ENCODE data around the gene TCP11.

The TCP11 gene

DNA sequence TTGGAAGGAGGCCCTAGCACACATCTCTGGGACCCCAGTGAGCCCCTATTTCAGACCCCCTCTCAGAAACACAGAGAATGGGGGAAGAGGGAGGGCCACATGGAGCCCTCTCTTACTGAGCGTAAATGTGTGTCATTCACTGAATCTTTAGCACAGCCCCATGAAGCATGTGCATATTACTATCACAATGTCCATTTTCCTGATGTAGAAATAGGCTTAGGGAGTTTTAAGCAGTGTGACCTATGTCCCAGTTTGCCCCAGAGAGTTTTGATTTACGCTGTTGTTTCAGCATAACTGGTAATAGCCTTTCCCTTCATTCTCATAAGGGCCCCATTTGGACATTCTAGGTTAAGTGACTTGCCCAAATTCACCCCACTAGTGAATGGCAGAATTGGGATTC lies 25.0 kb upstream of the TCP11 start:
- no peak for ATAC-seq
- no peak for TF ChIP-seq ZNF70 (CRISPR knock-in tag; IDR thresholded peaks at IDR 0.05)
- TF ChIP-seq ISL1 (CRISPR knock-in tag; IDR thresholded peaks at IDR 0.05): no peak
- TF ChIP-seq, protein P1, sequence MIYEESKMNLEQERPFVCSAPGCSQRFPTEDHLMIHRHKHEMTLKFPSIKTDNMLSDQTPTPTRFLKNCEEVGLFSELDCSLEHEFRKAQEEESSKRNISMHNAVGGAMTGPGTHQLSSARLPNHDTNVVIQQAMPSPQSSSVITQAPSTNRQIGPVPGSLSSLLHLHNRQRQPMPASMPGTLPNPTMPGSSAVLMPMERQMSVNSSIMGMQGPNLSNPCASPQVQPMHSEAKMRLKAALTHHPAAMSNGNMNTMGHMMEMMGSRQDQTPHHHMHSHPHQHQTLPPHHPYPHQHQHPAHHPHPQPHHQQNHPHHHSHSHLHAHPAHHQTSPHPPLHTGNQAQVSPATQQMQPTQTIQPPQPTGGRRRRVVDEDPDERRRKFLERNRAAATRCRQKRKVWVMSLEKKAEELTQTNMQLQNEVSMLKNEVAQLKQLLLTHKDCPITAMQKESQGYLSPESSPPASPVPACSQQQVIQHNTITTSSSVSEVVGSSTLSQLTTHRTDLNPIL (CRISPR knock-in tag; IDR thresholded peaks at IDR 0.05; ENCODE audit: low read depth): no peak
- no peak for TF ChIP-seq ESRRG (CRISPR knock-in tag; IDR thresholded peaks at IDR 0.05)
- TF ChIP-seq ZFP30 (CRISPR knock-in tag; IDR thresholded peaks at IDR 0.05): no peak
- TF ChIP-seq ZNF565 (CRISPR knock-in tag; conservative IDR thresholded peaks at IDR 0.05; ENCODE audit: low read depth): no peak
- no peak for TF ChIP-seq GLIS3 (CRISPR knock-in tag; IDR thresholded peaks at IDR 0.05)
- TF ChIP-seq ZNF8 (CRISPR knock-in tag; IDR thresholded peaks at IDR 0.05): no peak
- TF ChIP-seq, protein P2, sequence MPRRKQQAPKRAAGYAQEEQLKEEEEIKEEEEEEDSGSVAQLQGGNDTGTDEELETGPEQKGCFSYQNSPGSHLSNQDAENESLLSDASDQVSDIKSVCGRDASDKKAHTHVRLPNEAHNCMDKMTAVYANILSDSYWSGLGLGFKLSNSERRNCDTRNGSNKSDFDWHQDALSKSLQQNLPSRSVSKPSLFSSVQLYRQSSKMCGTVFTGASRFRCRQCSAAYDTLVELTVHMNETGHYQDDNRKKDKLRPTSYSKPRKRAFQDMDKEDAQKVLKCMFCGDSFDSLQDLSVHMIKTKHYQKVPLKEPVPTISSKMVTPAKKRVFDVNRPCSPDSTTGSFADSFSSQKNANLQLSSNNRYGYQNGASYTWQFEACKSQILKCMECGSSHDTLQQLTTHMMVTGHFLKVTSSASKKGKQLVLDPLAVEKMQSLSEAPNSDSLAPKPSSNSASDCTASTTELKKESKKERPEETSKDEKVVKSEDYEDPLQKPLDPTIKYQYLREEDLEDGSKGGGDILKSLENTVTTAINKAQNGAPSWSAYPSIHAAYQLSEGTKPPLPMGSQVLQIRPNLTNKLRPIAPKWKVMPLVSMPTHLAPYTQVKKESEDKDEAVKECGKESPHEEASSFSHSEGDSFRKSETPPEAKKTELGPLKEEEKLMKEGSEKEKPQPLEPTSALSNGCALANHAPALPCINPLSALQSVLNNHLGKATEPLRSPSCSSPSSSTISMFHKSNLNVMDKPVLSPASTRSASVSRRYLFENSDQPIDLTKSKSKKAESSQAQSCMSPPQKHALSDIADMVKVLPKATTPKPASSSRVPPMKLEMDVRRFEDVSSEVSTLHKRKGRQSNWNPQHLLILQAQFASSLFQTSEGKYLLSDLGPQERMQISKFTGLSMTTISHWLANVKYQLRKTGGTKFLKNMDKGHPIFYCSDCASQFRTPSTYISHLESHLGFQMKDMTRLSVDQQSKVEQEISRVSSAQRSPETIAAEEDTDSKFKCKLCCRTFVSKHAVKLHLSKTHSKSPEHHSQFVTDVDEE (CRISPR knock-in tag; IDR thresholded peaks at IDR 0.05): no peak
- TF ChIP-seq RARB (CRISPR knock-in tag; IDR thresholded peaks at IDR 0.05): no peak
- no peak for TF ChIP-seq POU6F1 (CRISPR knock-in tag; IDR thresholded peaks at IDR 0.05; ENCODE audit: borderline replicate concordance, low read depth)
- TF ChIP-seq ZC3H10 (CRISPR knock-in tag; IDR thresholded peaks at IDR 0.05): no peak
- TF ChIP-seq BACH2 (CRISPR knock-in tag; IDR thresholded peaks at IDR 0.05; ENCODE audit: borderline replicate concordance): no peak
- TF ChIP-seq, protein P3, sequence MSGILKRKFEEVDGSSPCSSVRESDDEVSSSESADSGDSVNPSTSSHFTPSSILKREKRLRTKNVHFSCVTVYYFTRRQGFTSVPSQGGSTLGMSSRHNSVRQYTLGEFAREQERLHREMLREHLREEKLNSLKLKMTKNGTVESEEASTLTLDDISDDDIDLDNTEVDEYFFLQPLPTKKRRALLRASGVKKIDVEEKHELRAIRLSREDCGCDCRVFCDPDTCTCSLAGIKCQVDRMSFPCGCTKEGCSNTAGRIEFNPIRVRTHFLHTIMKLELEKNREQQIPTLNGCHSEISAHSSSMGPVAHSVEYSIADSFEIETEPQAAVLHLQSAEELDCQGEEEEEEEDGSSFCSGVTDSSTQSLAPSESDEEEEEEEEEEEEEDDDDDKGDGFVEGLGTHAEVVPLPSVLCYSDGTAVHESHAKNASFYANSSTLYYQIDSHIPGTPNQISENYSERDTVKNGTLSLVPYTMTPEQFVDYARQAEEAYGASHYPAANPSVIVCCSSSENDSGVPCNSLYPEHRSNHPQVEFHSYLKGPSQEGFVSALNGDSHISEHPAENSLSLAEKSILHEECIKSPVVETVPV (CRISPR knock-in tag; IDR thresholded peaks at IDR 0.05): no peak
- TF ChIP-seq OSR1 (CRISPR knock-in tag; IDR thresholded peaks at IDR 0.05): no peak
- TF ChIP-seq PPARA (CRISPR knock-in tag; IDR thresholded peaks at IDR 0.05; ENCODE audit: borderline replicate concordance): no peak
- no peak for TF ChIP-seq CSDC2 (CRISPR knock-in tag; IDR thresholded peaks at IDR 0.05)

- ATAC-seq: no peak
- TF ChIP-seq PPARA (CRISPR knock-in tag; IDR thresholded peaks at IDR 0.05; ENCODE audit: borderline replicate concordance): no peak
- no peak for TF ChIP-seq CSDC2 (CRISPR knock-in tag; IDR thresholded peaks at IDR 0.05)
- no peak for TF ChIP-seq ZNF8 (CRISPR knock-in tag; IDR thresholded peaks at IDR 0.05)
- TF ChIP-seq, protein P1 (CRISPR knock-in tag; IDR thresholded peaks at IDR 0.05; ENCODE audit: low read depth): no peak
- TF ChIP-seq ZC3H10 (CRISPR knock-in tag; IDR thresholded peaks at IDR 0.05): no peak
- TF ChIP-seq, protein P3 (CRISPR knock-in tag; IDR thresholded peaks at IDR 0.05): no peak
- no peak for TF ChIP-seq SNAI2 (CRISPR knock-in tag; IDR thresholded peaks at IDR 0.05)
- TF ChIP-seq BACH2 (CRISPR knock-in tag; IDR thresholded peaks at IDR 0.05; ENCODE audit: borderline replicate concordance): no peak
- no peak for TF ChIP-seq ARNTL (CRISPR knock-in tag; IDR thresholded peaks at IDR 0.05; ENCODE audit: borderline replicate concordance, low read depth)
- no peak for TF ChIP-seq ZFP3 (CRISPR knock-in tag; IDR thresholded peaks at IDR 0.05)
- no peak for TF ChIP-seq GLIS3 (CRISPR knock-in tag; IDR thresholded peaks at IDR 0.05)
- TF ChIP-seq TCF4 (CRISPR knock-in tag; IDR thresholded peaks at IDR 0.05; ENCODE audit: borderline replicate concordance): no peak
- TF ChIP-seq ESRRG (CRISPR knock-in tag; IDR thresholded peaks at IDR 0.05): no peak
- no peak for TF ChIP-seq RARB (CRISPR knock-in tag; IDR thresholded peaks at IDR 0.05)
- TF ChIP-seq, protein P2 (CRISPR knock-in tag; IDR thresholded peaks at IDR 0.05): no peak
- no peak for TF ChIP-seq OSR1 (CRISPR knock-in tag; IDR thresholded peaks at IDR 0.05)
- no peak for TF ChIP-seq ZNF565 (CRISPR knock-in tag; conservative IDR thresholded peaks at IDR 0.05; ENCODE audit: low read depth)
- no peak for TF ChIP-seq ZFP30 (CRISPR knock-in tag; IDR thresholded peaks at IDR 0.05)
- no peak for TF ChIP-seq ZNF70 (CRISPR knock-in tag; IDR thresholded peaks at IDR 0.05)
- TF ChIP-seq PATZ1 (CRISPR knock-in tag; IDR thresholded peaks at IDR 0.05; ENCODE audit: borderline replicate concordance): no peak
Observed at GRCh38 chr6:35165630-35166071, 24.5 kb upstream of the TCP11 start.
